Ishikawa (cell line): ENCODE measurements around the gene CDPF1.

Experiments used
- CEBPB ChIP-seq: IDR thresholded peaks from 2 replicates; pipeline ENCODE4 v1.6.1; 2012
- CREB1 ChIP-seq: IDR thresholded peaks from 2 replicates; pipeline ENCODE4 v1.6.1; 2012; ENCODE audit warnings: low read depth
- EGR1 ChIP-seq: IDR thresholded peaks from 2 replicates; pipeline ENCODE4 v1.6.1; 2012
- EP300 ChIP-seq: IDR thresholded peaks from 2 replicates; pipeline ENCODE4 v1.6.1; 2012; ENCODE audit warnings: borderline replicate concordance
- FOXM1 ChIP-seq: IDR thresholded peaks from 2 replicates; pipeline ENCODE4 v1.6.1; 2012; ENCODE audit warnings: low read depth, borderline replicate concordance
- MAX ChIP-seq: IDR thresholded peaks from 2 replicates; pipeline ENCODE4 v1.6.1; 2012
- NFIC ChIP-seq: IDR thresholded peaks from 2 replicates; pipeline ENCODE4 v1.6.1; 2012
- RAD21 ChIP-seq: IDR thresholded peaks from 2 replicates; pipeline ENCODE4 v1.6.1; 2012; ENCODE audit warnings: low read depth
- REST ChIP-seq: IDR thresholded peaks from 2 replicates; pipeline ENCODE4 v1.6.1; 2012; ENCODE audit warnings: low read depth, mild to moderate bottlenecking
- TAF1 ChIP-seq: IDR thresholded peaks from 2 replicates; pipeline ENCODE4 v1.6.1; 2012; ENCODE audit warnings: low read depth, mild to moderate bottlenecking
- TCF12 ChIP-seq: IDR thresholded peaks from 2 replicates; pipeline ENCODE4 v1.6.1; 2012; ENCODE audit warnings: low read depth
- TEAD4 ChIP-seq: IDR thresholded peaks from 2 replicates; pipeline ENCODE4 v1.6.1; 2012
- USF1 ChIP-seq: IDR thresholded peaks from 2 replicates; pipeline ENCODE4 v1.6.1; 2012
- YY1 ChIP-seq: IDR thresholded peaks from 2 replicates; pipeline ENCODE4 v1.6.1; 2012; ENCODE audit warnings: low read depth
- ZBTB7A ChIP-seq: IDR thresholded peaks from 2 replicates; pipeline ENCODE4 v1.6.1; 2012; ENCODE audit warnings: low read depth

Gene CDPF1

GRCh38 chr22:46263216-46263590 lies 13.1 kb upstream of the CDPF1 start, which contains the start of gene PKDREJ:
Gene PKDREJ (minus strand): TSS chr22:46263343. CDS start chr22:46263322, 21 bp downstream.
- no peak for TF ChIP-seq CEBPB
- no peak for TF ChIP-seq CREB1
- no peak for TF ChIP-seq REST
- no peak for TF ChIP-seq RAD21
- no peak for TF ChIP-seq FOXM1

- no peak for TF ChIP-seq RAD21
- TF ChIP-seq TEAD4, result no peak
Measured at GRCh38 chr22:46262449-46263215, 12.5 kb upstream of the CDPF1 start.

GRCh38 chr22:46260038-46260437 lies 9.9 kb upstream of the CDPF1 start:
- no peak for TF ChIP-seq MAX
- TF ChIP-seq TAF1, result no peak
- no peak for TF ChIP-seq REST
- no peak for TF ChIP-seq EGR1
- TF ChIP-seq CREB1, result no peak
- TF ChIP-seq CEBPB, result no peak
- no peak for TF ChIP-seq USF1
- TF ChIP-seq NFIC, result no peak
- no peak for TF ChIP-seq EP300

GRCh38 chr22:46259374-46259773 lies 9.3 kb upstream of the CDPF1 start:
- TF ChIP-seq USF1 (no peak), TCF12 (no peak), EGR1 (no peak), FOXM1 (no peak)

GRCh38 chr22:46256358-46256958 lies 6.4 kb upstream of the CDPF1 start:
- TF ChIP-seq REST, result no peak
- TF ChIP-seq TCF12, result no peak
- TF ChIP-seq CREB1, result no peak
- no peak for TF ChIP-seq TAF1
- no peak for TF ChIP-seq RAD21
- TF ChIP-seq FOXM1, result no peak
- no peak for TF ChIP-seq MAX
- TF ChIP-seq NFIC, result no peak
- TF ChIP-seq CEBPB, result no peak
- no peak for TF ChIP-seq USF1
- TF ChIP-seq EP300, result no peak
- no peak for TF ChIP-seq ZBTB7A
- TF ChIP-seq YY1, result no peak
- no peak for TF ChIP-seq EGR1
- no peak for TF ChIP-seq TEAD4
